ENCODE data around the gene MID1.

The MID1 gene

GRCh38 chrX:10453945-10454344 is 166.4 kb downstream of the MID1 start:
- Histone ChIP-seq H4K20me1 (ENCODE audit: insufficient read depth, low read length) (no peaks in the 10 kb centered on the region), H3K4me1 (ENCODE audit: low read length) (no peaks in the 10 kb centered on the region), H3K27ac (ENCODE audit: low read length) (no peak overlapping the region), H3K79me2 (ENCODE audit: low read length) (no peaks in the 10 kb centered on the region), H3K27me3 (ENCODE audit: low read depth, low read length) (no peaks in the 10 kb centered on the region), H3K36me3 (replicated peaks; ENCODE audit: low read depth, low read length) (no peaks in the 10 kb centered on the region), H3K9ac (ENCODE audit: low read length) (no peak overlapping the region), H3K9me3 (ENCODE audit: insufficient read depth, low read length) (no peaks in the 10 kb centered on the region), H3K4me2 (ENCODE audit: low read length) (no peak overlapping the region), H2AFZ (ENCODE audit: low read depth, low read length) (no peak overlapping the region), H3K4me3 (ENCODE audit: low read length) (no peak overlapping the region)
- TF ChIP-seq CTCF (IDR thresholded peaks at IDR 0.05; ENCODE audit: low read depth, low read length) (no peak), EZH2phosphoT487 (IDR thresholded peaks at IDR 0.05; ENCODE audit: low read depth) (no peak)

- no peak overlapping the region for H3K27ac ChIP-seq (ENCODE audit: low read length)
- no peaks in the 10 kb centered on the region for H3K79me2 ChIP-seq (ENCODE audit: low read length)
- TF ChIP-seq EZH2phosphoT487 (IDR thresholded peaks at IDR 0.05; ENCODE audit: low read depth) (no peak), CTCF (IDR thresholded peaks at IDR 0.05; ENCODE audit: low read depth, low read length) (no peak)
- H3K4me1 ChIP-seq (ENCODE audit: low read length): no peaks in the 10 kb centered on the region
- H3K9me3 ChIP-seq (ENCODE audit: insufficient read depth, low read length): no peaks in the 10 kb centered on the region
- H3K27me3 ChIP-seq (ENCODE audit: low read depth, low read length): no peaks in the 10 kb centered on the region
- H2AFZ ChIP-seq (ENCODE audit: low read depth, low read length): no peak overlapping the region
- H3K4me2 ChIP-seq (ENCODE audit: low read length): no peak overlapping the region
- H3K9ac ChIP-seq (ENCODE audit: low read length): no peak overlapping the region
- H3K4me3 ChIP-seq (ENCODE audit: low read length): no peak overlapping the region
- no peaks in the 10 kb centered on the region for H3K36me3 ChIP-seq (replicated peaks; ENCODE audit: low read depth, low read length)
- no peaks in the 10 kb centered on the region for H4K20me1 ChIP-seq (ENCODE audit: insufficient read depth, low read length)
These were observed 169.4 kb downstream of the MID1 start for GRCh38 chrX:10450959-10451355.

GRCh38 chrX:10450229-10450958 is 170.0 kb downstream of the MID1 start:
- no peaks in the 10 kb centered on the region for H4K20me1 ChIP-seq (ENCODE audit: insufficient read depth, low read length)
- no peaks in the 10 kb centered on the region for H3K36me3 ChIP-seq (replicated peaks; ENCODE audit: low read depth, low read length)
- H3K27ac ChIP-seq (ENCODE audit: low read length): no peak overlapping the region
- no peak overlapping the region for H3K4me3 ChIP-seq (ENCODE audit: low read length)
- no peak overlapping the region for H3K4me2 ChIP-seq (ENCODE audit: low read length)
- TF ChIP-seq EZH2phosphoT487 (IDR thresholded peaks at IDR 0.05; ENCODE audit: low read depth): no peak
- no peak for TF ChIP-seq CTCF (IDR thresholded peaks at IDR 0.05; ENCODE audit: low read depth, low read length)
- H3K9me3 ChIP-seq (ENCODE audit: insufficient read depth, low read length): no peaks in the 10 kb centered on the region
- H3K79me2 ChIP-seq (ENCODE audit: low read length): no peaks in the 10 kb centered on the region
- H3K4me1 ChIP-seq (ENCODE audit: low read length): no peaks in the 10 kb centered on the region
- no peak overlapping the region for H2AFZ ChIP-seq (ENCODE audit: low read depth, low read length)
- H3K9ac ChIP-seq (ENCODE audit: low read length): no peak overlapping the region
- H3K27me3 ChIP-seq (ENCODE audit: low read depth, low read length): no peaks in the 10 kb centered on the region

- Histone ChIP-seq H3K36me3 (replicated peaks; ENCODE audit: low read depth, low read length) (no peaks in the 10 kb centered on the region), H3K27ac (ENCODE audit: low read length) (no peak overlapping the region), H3K4me1 (ENCODE audit: low read length) (no peaks in the 10 kb centered on the region), H3K9me3 (ENCODE audit: insufficient read depth, low read length) (no peaks in the 10 kb centered on the region), H3K79me2 (ENCODE audit: low read length) (no peaks in the 10 kb centered on the region), H3K4me3 (ENCODE audit: low read length) (no peak overlapping the region), H3K9ac (ENCODE audit: low read length) (no peak overlapping the region), H3K4me2 (ENCODE audit: low read length) (no peak overlapping the region), H3K27me3 (ENCODE audit: low read depth, low read length) (no peaks in the 10 kb centered on the region), H4K20me1 (ENCODE audit: insufficient read depth, low read length) (no peaks in the 10 kb centered on the region), H2AFZ (ENCODE audit: low read depth, low read length) (no peak overlapping the region)
- no peak for TF ChIP-seq CTCF (IDR thresholded peaks at IDR 0.05; ENCODE audit: low read depth, low read length)
- TF ChIP-seq EZH2phosphoT487 (IDR thresholded peaks at IDR 0.05; ENCODE audit: low read depth): no peak
These were observed 172.7 kb downstream of the MID1 start for GRCh38 chrX:10447564-10448214.
